Measurements from ENCODE around the gene SPAAR. TPM values are rescaled to one million over a fixed set of nuclear protein-coding genes. Genes with fewer than 3 reads are reported as not detected.

The SPAAR gene
- total RNA-seq, 1 donor from 2014 or later, result 4.0 TPM

DNA sequence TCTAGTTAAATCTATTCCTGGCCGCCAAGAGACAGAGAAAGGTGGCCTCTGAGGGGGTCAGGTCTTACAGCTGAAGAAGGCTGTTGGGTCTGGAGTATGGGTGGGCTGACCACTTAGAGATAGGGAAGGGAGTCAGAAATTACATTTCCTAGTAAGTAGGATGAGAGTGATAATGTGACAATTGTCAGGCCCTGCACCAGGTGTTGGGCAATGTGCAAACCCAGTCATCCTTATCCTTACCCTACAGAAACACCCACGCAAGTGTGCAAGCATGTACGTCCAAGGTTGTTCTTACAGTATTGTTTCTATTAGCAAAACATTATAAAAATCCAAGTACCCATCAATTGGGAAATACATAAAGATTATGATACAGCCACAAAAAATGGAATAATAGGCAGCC is 9.5 kb downstream of the SPAAR start:
- Histone ChIP-seq H3K36me3 (no peaks in the 10 kb centered on the region), H3K27ac (peak overlapping the region in 1 of 2 donors; percentile 54), H3K27me3 (no peaks in the 10 kb centered on the region), H3K9me3 (no peaks in the 10 kb centered on the region), H3K4me1 (peaks cover under 1 to 6% of the 10 kb centered on the region in 2 donors), H3K4me3 (no peak overlapping the region)
- TF ChIP-seq, protein P1, sequence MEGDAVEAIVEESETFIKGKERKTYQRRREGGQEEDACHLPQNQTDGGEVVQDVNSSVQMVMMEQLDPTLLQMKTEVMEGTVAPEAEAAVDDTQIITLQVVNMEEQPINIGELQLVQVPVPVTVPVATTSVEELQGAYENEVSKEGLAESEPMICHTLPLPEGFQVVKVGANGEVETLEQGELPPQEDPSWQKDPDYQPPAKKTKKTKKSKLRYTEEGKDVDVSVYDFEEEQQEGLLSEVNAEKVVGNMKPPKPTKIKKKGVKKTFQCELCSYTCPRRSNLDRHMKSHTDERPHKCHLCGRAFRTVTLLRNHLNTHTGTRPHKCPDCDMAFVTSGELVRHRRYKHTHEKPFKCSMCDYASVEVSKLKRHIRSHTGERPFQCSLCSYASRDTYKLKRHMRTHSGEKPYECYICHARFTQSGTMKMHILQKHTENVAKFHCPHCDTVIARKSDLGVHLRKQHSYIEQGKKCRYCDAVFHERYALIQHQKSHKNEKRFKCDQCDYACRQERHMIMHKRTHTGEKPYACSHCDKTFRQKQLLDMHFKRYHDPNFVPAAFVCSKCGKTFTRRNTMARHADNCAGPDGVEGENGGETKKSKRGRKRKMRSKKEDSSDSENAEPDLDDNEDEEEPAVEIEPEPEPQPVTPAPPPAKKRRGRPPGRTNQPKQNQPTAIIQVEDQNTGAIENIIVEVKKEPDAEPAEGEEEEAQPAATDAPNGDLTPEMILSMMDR (IDR thresholded peaks at IDR 0.05), result no peak
- intact Hi-C loops (cut with DNase I), result no loop called here
- DNase-seq (ENCODE audit: low spot score in 2 of 2), result no peak

DNA sequence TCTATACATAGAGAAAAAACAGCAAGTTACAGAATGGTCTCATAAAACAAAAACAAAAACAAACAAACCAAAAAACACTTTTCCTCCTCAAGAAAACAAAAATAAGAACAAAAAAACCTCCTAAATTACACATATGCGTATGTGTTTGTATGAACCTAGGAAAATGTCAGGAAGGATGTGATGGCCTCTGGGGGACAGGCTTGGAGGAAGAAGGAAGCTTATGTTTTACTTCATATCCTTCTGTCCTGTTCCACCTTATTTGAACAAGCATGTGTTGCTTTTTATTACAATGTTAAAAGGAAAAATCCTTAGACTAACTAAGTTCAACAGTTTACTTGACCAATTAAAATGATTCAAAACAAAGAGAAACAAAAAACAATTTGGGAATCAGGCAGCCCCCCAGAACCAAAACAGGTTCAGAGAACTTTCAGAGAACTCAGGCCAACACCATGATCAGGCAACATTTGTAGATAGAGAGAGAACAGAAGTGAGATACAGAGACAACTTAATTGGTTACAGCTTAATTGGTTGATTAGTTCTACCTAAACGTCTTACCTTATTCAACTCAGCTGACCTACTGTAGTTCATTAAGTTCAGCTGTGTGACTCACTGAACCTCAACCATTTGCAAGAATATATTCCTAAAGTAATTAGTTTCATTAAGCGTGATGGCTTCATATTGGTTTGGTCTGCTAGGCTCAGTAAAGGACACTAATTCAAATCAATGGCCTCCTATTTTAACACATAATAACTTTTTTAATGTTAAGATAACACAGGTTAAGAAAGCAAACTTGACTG is 10.1 kb downstream of the SPAAR start:
- H3K4me3 ChIP-seq, result no peak overlapping the region
- TF ChIP-seq, protein P1 (IDR thresholded peaks at IDR 0.05), result no peak
- no peaks in the 10 kb centered on the region for H3K9me3 ChIP-seq
- intact Hi-C loops (cut with DNase I), result no loop called here
- H3K27me3 ChIP-seq, result no peaks in the 10 kb centered on the region
- DNase-seq (ENCODE audit: low spot score in 2 of 2), result no peak
- peaks cover 3 to 10% of the 10 kb centered on the region in 2 donors for H3K4me1 ChIP-seq
- H3K27ac ChIP-seq, result peak overlapping the region; percentile 15 to 44
- no peaks in the 10 kb centered on the region for H3K36me3 ChIP-seq

DNA sequence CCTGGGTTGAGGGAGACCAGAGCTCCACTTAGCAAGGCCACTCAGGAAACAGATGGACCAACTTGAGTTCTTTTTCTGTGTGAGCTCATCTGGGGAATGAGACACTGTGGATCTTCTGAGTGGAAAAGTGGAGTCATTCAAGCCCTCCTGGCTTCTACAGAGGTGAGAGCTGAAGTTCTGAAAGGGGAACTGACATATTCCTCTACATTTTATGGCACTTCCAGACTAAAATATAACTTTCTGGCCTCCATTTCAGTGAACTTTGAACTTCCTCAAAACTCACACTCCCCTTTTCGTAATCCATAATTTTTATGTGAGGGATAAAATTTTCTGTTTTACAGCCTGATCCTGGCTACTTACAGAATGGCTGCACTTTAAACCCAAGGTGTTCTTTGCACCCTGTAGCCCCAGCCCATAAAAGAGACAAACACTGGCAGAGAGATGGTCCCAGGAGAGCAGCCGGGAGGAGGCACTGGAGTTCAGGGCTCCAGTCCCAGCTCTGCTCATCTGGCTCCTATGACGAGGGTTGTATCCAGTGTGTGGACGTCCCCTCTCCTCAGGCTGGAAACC is 10.8 kb downstream of the SPAAR start:
- Histone ChIP-seq H3K9me3 (no peaks in the 10 kb centered on the region), H3K4me3 (no peak overlapping the region), H3K27ac (peak overlapping the region; percentile 15 to 44), H3K4me1 (peaks cover 9 to 14% of the 10 kb centered on the region in 2 donors), H3K27me3 (no peaks in the 10 kb centered on the region), H3K36me3 (no peaks in the 10 kb centered on the region)
- DNase-seq (ENCODE audit: low spot score in 2 of 2), result no peak
- intact Hi-C loops (cut with DNase I), result no loop called here
- TF ChIP-seq, protein P1 (IDR thresholded peaks at IDR 0.05), result no peak

DNA sequence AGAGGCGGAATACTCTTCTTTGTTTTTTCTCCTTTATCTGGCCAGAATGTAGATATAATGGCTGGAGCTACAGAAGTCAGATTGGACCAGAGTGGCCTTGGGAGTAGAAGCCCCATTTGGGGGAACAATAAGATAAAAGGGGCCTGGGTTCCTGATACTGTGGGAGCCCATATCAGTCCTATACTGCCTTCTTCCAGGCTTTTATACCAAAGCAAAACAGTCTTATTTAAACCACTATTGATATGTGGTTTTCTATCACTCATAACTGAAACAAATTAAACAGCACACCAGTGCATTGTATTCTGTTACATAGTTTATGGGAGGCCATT is 14.3 kb downstream of the SPAAR start:
- H3K36me3 ChIP-seq, result no peaks in the 10 kb centered on the region
- TF ChIP-seq, protein P1 (IDR thresholded peaks at IDR 0.05), result no peak
- peak overlapping the region; percentile 63 to 74 for H3K27ac ChIP-seq
- peaks cover 9 to 14% of the 10 kb centered on the region in 2 donors for H3K4me1 ChIP-seq
- DNase-seq (ENCODE audit: low spot score in 2 of 2), result no peak
- no peaks in the 10 kb centered on the region for H3K9me3 ChIP-seq
- no peaks in the 10 kb centered on the region for H3K27me3 ChIP-seq
- H3K4me3 ChIP-seq, result no peak overlapping the region
- intact Hi-C loops (cut with DNase I), result no loop called here

DNA sequence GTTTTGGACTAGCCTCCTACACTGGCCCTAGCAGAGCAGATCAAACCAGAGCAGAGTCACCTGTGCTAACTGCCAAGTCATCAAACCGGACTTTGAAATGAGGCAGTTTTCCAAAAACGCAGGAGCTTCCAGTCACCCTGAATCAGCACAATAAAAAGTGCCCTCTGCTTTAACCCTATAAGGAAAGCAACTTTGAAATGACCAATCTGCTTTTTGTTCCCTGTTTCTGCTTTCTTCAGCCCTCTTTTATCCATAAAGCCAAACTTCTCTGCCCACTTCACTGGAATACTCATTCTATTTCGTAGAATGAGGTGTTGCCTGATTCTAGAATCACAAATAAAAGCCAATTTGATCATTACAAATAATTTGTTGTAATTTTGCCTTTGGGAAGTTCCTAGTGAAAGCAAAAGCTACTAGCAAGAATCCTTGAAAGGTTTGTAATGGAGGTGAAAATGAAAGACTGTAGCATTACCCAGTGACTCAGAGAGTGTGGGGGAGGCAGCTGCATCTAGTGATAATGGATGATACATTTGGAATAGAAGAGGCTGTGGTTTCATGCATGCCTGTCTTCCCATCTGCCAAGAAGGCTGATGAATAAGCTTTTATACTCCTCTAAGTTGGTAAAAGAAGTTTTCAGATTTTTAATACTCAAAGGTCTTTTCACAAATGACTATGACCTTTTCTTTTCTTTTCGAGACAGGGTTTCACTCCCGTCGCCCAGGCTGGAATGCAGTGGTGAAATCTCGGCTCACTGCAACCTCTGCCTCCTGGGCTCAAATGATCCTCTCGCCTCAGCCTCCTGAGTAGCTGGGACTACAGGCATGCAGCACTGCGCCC is 14.9 kb downstream of the SPAAR start:
- Histone ChIP-seq H3K27me3 (no peaks in the 10 kb centered on the region), H3K4me1 (peaks cover 9 to 14% of the 10 kb centered on the region in 2 donors), H3K4me3 (no peak overlapping the region), H3K27ac (peak overlapping the region; percentile 63 to 74), H3K9me3 (no peaks in the 10 kb centered on the region), H3K36me3 (no peaks in the 10 kb centered on the region)
- DNase-seq (ENCODE audit: low spot score in 2 of 2), result no peak
- TF ChIP-seq, protein P1 (IDR thresholded peaks at IDR 0.05), result no peak
- intact Hi-C loops (cut with DNase I), result no loop called here
